ENCODE data around the gene LINGO1.

The LINGO1 gene

GRCh38 chr15:77568014-77568972 lies 64.4 kb downstream of the LINGO1 start:
- no peak for DNase-seq

DNA sequence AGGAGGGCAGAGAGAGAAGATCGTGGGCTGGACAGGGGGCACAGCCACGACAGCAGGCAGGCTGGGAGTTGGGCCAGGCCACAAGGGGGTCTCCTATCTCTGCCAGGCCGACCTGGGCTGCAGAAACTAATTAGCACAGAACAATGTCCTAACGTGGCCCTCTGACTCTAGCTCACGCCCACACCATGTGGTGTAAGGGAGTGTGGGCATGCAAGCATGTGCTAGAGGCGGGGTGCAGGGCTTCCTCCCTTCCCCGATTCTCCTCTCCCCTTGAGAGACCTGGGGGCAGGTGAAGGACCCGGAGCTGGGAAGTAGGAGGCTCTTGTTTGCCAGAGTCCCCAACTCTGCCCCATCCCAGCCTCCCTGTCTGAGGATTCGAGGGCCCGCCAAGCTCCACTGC lies 65.5 kb downstream of the LINGO1 start:
- no peak for DNase-seq

DNA sequence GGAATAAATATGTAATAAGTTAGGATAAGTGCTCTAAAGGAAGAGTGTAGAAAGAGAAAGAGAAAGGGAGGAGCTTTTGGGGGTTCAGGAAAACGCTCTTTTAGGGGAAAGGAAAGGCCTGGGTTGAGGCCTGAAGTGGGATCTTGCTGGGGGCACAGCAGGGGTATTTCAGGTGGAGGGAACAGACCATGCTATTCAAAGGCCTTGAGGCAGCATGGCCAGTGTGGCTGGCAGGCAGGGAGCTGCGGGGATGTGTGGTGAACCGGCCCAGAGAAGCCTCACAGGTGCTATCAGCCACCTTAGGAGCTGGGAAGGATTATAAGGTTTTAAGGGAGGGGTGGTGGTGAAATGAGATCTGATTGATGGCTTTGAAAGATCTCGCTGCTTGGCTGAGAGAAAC lies 66.6 kb downstream of the LINGO1 start:
- DNase-seq: no peak

- no peak for DNase-seq
Observed at GRCh38 chr15:77565378-77565915, 67.3 kb downstream of the LINGO1 start.

GRCh38 chr15:77564938-77565337 lies 67.8 kb downstream of the LINGO1 start:
- no peak for DNase-seq

GRCh38 chr15:77564341-77564740 lies 68.4 kb downstream of the LINGO1 start:
- no peak for DNase-seq

DNA sequence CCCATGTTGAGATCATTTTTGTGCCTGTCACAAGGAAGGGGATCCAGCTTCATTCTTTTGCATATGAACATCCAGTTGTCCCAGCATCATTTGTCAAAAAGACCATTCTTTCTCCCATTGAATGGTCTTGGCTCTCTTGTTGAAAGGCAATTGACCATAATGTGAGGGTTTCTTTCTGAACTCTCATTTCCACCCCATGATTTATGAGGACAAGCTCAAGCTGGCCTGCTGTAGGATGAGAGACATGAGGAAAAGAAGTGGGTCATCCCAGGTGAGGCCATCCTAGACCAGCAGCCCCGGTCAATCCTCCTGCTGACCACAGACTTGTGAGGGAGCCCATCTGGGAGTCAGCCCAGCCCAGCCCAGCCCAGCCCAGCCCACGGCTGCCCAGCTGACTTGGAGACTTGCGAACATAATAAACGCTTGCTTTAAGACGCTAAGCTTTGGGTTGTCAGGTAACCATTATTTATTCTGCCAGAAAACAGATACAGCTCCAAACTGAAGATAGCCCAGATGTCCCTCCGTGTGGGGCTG lies 69.0 kb downstream of the LINGO1 start:
- no peak for DNase-seq

Measured in NCI-H2227 treated with DMSO at 0.1 percent for 48 hours (cell line).